Stimulated activated CD4-positive, alpha-beta T cell treated with anti-CD3 and anti-CD28 coated beads, TNF-alpha, amount 100 ng/mL, for 24 hours (primary cell): Measurements from ENCODE around the gene GREB1L.
A peak's percentile ranks its signal among the peaks of the same experiment; 100 is the strongest.
"Not testable (repeated sequence)": the region's sequence is repeated elsewhere in the genome, so short reads cannot be mapped to it uniquely, and the experiment has no call there.

Source experiments
- DNase-seq, 3 experiments: peaks; one replicate each; pipeline ENCODE4 v3.0.0-alpha.2; 2020; ENCODE audit warnings: low read depth in 3 of 3

GREB1L gene

DNA sequence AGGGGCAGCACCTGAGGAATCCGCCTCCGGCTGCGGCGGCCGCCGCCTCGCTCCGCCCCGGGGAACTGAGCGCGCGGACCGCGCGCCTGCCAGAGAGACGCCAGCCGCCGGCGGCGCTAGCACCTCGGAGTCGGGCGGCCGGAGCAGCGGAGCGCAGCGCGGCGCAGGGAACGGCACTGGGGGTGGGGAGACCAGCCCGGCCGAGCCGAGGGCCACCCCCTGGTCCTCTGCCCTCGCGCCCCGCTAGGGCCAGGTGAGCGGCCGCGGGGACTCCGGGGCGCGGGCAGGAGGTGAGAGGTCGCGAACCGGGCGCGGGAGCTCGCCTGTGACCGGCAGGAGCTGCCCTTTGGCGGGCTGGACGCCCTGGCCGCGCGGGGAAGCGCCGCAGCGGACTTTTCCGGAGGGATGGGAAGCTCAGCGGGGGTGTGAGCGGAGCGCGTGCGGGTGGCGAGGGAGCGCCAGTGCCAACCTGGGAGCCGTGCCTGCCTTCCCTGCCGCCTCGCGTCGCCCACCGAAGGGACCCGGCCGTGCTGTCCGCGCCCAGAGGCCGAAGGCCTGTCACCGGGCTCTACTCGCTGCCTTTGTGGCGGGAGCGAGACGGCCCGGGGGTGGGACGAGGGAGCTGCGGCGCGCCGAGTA lies at the start of gene GREB1L:
Gene GREB1L, plus strand, starts transcription at position 92 of the 639 bp plus-strand sequence. CDS start 141,287 bp downstream, outside the sequence.
- DNase-seq: peak in 1 of 3 experiments; percentile 42

GRCh38 chr18:21192308-21192624 lies 49.8 kb upstream of the GREB1L start:
- DNase-seq: no peak

GRCh38 chr18:21194871-21195771 lies 46.9 kb upstream of the GREB1L start:
- no peak for DNase-seq

- DNase-seq: no peak
Measured at GRCh38 chr18:21196426-21196825, 45.6 kb upstream of the GREB1L start.

- DNase-seq: no peak
Measured at GRCh38 chr18:21203126-21203525, 38.9 kb upstream of the GREB1L start.

- DNase-seq: no peak
Measured at GRCh38 chr18:21203542-21204241, 38.3 kb upstream of the GREB1L start.

- no peak for DNase-seq
Measured at GRCh38 chr18:21205695-21206094, 36.3 kb upstream of the GREB1L start.

GRCh38 chr18:21210278-21210677 lies 31.8 kb upstream of the GREB1L start:
- DNase-seq: no peak

GRCh38 chr18:21210784-21211183 lies 31.2 kb upstream of the GREB1L start:
- no peak for DNase-seq

- DNase-seq: not testable (repeated sequence)
Measured at GRCh38 chr18:21214409-21214808, 27.6 kb upstream of the GREB1L start.

DNA sequence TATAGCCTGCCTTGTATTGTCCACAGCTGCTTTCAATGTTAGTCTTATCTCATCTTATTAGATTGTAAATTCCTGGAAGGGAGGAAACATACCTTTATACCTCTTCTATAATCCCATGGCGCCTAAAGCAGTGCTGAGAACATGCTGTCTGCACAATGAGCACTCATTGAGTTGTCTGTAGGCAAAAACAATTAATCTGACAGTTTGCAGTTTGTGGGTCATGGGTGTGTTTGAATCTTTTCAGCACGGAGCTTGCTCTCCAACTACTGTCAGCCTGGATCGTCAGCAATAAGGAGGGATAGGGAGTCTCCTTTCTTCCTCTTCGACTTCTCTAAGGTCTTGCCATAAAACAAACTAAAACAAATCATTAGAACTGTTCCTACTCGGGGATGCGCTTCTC lies 26.5 kb upstream of the GREB1L start:
- DNase-seq: no peak

DNA sequence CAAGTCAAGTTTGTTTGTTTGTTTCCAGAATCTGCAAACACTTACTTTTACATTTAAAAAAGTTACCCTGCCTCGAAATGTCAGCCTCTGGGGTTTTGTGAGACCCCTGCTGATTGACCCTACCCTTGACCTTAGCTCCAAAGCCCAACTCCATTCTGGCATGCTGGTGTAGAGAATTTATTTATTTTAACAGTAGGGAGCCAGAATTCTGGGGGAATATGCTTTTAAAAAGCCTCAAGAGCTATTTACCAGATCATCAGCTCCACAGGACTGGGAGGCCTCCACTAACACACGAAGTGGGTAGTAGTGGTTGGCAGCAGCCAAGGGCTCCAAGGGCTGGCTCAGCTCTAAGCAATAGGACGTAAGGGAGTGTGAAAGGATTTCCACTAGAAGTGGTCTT lies 23.2 kb upstream of the GREB1L start:
- no peak for DNase-seq

DNA sequence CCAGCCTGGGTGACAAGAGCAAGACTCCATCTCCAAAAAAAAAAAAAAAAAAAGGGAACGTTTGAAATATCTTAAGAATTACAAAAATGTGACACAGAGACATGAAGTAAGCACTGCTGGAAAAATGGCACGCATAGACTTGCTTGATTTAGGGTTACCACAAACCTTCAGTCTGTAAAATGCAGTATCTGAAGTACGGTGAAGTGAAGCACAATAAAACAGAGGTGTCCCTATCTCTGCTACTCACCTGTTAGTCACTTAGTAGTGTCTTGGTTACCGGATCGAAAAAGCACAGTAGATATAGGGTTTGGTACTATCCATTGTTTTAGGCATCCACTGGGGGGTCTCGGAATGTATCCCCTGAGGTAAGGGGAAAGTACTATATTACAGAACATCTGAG lies 11.6 kb upstream of the GREB1L start:
- DNase-seq: no peak

GRCh38 chr18:21241301-21242048 lies 557 bp upstream of the GREB1L start:
- no peak for DNase-seq

GRCh38 chr18:21242780-21243401 lies 859 bp downstream of the GREB1L start:
- no peak for DNase-seq

DNA sequence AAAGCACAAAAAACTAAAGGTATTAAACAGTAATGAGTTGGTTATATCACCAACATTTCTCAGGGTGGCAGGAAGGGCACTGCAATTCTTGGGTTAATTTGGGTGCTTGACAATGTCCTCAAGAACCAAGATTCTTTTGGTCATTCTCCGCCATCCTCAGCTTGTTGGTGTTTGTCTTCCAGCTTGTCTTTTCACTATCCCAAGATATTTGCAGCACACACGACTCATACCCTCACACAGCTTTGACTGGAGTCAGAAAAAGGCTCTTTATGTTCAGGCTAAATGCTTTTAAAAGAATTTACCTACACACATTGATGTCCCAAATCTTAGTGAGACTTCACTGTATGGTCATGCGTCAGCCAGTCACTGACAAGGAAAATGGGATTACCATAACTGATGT lies 12.5 kb downstream of the GREB1L start:
- no peak for DNase-seq

- DNase-seq: no peak
Measured at GRCh38 chr18:21255211-21255610, 13.2 kb downstream of the GREB1L start.

- no peak for DNase-seq
Measured at GRCh38 chr18:21257386-21257785, 15.4 kb downstream of the GREB1L start.

DNA sequence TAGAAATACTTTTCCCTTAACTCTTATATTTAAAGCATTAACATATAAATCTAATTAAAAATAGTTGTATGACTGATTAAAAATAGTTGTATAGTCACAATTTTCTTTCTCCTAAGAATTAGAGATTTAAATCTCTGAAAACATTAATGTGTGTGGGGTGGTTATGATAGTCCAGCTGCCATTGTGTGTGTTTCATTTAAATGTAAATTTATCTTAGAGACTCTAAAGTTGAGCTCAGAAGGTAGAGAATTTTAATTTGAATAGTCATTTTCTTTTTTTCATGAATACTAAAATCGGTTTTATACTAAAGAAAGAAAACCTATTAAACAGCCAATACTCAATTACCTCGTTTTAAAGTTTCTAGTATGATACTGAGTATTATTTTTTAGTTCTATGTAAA lies 18.6 kb downstream of the GREB1L start:
- no peak for DNase-seq

- no peak for DNase-seq
Measured at GRCh38 chr18:21261352-21261751, 19.3 kb downstream of the GREB1L start.

DNA sequence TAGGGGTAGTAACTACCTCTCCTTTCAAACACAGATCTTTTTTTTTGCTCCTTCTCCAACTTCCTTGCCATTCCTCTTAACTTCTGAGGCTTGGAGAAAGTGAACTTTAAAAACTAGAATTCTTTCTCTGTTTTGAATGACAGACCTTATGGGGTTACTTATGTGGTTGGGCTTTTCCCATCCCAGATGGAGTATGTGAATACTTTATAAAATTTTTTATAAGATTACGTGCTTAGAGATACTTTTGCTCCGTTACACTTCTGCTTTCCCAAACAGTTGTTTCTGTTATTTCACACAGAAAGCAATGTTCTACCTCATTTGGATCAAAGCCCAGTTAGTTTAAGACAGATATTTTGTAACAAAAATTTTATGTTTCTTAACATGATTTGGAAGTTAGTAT lies 20.2 kb downstream of the GREB1L start:
- no peak for DNase-seq

GRCh38 chr18:21262979-21263378 lies 20.9 kb downstream of the GREB1L start:
- no peak for DNase-seq
